NK-92 (cell line): ENCODE results near the gene PPRC1.

ENCODE experiments used
- DNase-seq: peaks from one replicate; lab custom pipeline; 2025; ENCODE audit not compliant: unreplicated experiment; lab: John Stamatoyannopoulos, UW

The PPRC1 gene

GRCh38 chr10:102147561-102147960 is 14.7 kb downstream of the PPRC1 start:
- no peak for DNase-seq

- DNase-seq: no peak
Observed at GRCh38 chr10:102148275-102148674, 15.4 kb downstream of the PPRC1 start.

GRCh38 chr10:102150970-102151773 is 18.3 kb downstream of the PPRC1 start:
- no peak for DNase-seq

GRCh38 chr10:102151774-102152544 is 19.1 kb downstream of the PPRC1 start, which contains the start of gene NOLC1:
Gene NOLC1, plus strand, starts transcription at chr10:102152389. Its CDS starts 22 bp downstream, at chr10:102152411.
- DNase-seq: peak; percentile 91

GRCh38 chr10:102152545-102152890 is 19.7 kb downstream of the PPRC1 start:
- no peak for DNase-seq

GRCh38 chr10:102153093-102153620 is 20.3 kb downstream of the PPRC1 start:
- DNase-seq: no peak

GRCh38 chr10:102154466-102155116 is 21.8 kb downstream of the PPRC1 start:
- no peak for DNase-seq

- DNase-seq: no peak
Observed at GRCh38 chr10:102157224-102157623, 24.4 kb downstream of the PPRC1 start.

GRCh38 chr10:102159051-102159597 is 26.3 kb downstream of the PPRC1 start:
- no peak for DNase-seq

- no peak for DNase-seq
Observed at GRCh38 chr10:102159831-102160230, 27.0 kb downstream of the PPRC1 start.

GRCh38 chr10:102163342-102163989 is 30.6 kb downstream of the PPRC1 start:
- DNase-seq: no peak

GRCh38 chr10:102167861-102168260 is 35.0 kb downstream of the PPRC1 start:
- DNase-seq: no peak

- DNase-seq: no peak
Observed at GRCh38 chr10:102170602-102171001, 37.8 kb downstream of the PPRC1 start.

- no peak for DNase-seq
Observed at GRCh38 chr10:102172288-102172687, 39.4 kb downstream of the PPRC1 start.

GRCh38 chr10:102175415-102175814 is 42.6 kb downstream of the PPRC1 start:
- no peak for DNase-seq

- DNase-seq: no peak
Observed at GRCh38 chr10:102184606-102185005, 51.8 kb downstream of the PPRC1 start.

GRCh38 chr10:102185272-102185671 is 52.4 kb downstream of the PPRC1 start:
- no peak for DNase-seq

- no peak for DNase-seq
Observed at GRCh38 chr10:102185811-102186527, 53.1 kb downstream of the PPRC1 start.

- DNase-seq: no peak
Observed at GRCh38 chr10:102188298-102188940, 55.6 kb downstream of the PPRC1 start.
